Upper lobe of left lung (tissue), 6 donors: ENCODE data around the gene ST3GAL3. TPM values are rescaled to one million over a fixed set of nuclear protein-coding genes. Genes with fewer than 3 reads are reported as not detected.
A peak's percentile ranks its signal among the peaks of the same experiment; 100 is the strongest.
"Not testable (repeated sequence)": the region's sequence is repeated elsewhere in the genome, so short reads cannot be mapped to it uniquely, and the experiment has no call there.

Experiments
- ATAC-seq, 2 donors: fragments of 200-7000 bp; cut with Tn5 transposase; one replicate each; pipeline ENCODE4 v1.9.1; 2022; ENCODE audit warnings: mild to moderate bottlenecking in 2 of 2, moderate library complexity in 2 of 2; ENCODE audit not compliant: low FRiP score in 2 of 2
- DNase-seq, 2 donors: peaks; one replicate each; pipeline ENCODE4 v3.0.0-alpha.2; 2019 to 2020
- H3K27ac ChIP-seq, 4 donors: fragments of 200-600 bp; sonication (generic); one replicate each; pipeline ENCODE4 v1.5.1; 2016 to 2019
- H3K27me3 ChIP-seq, 4 donors: fragments of 200-600 bp; sonication (generic); one replicate each; pipeline ENCODE4 v1.5.1; 2017 to 2019
- H3K36me3 ChIP-seq, 4 donors: fragments of 200-600 bp; sonication (generic); one replicate each; pipeline ENCODE4 v1.5.1; 2016 to 2019
- H3K4me1 ChIP-seq, 4 donors: fragments of 200-600 bp; sonication (generic); one replicate each; pipeline ENCODE4 v1.5.1; 2018 to 2019
- H3K4me3 ChIP-seq, 4 donors: fragments of 200-600 bp; sonication (generic); one replicate each; pipeline ENCODE4 v1.5.1; 2017 to 2019; ENCODE audit warnings: mild to moderate bottlenecking in 2 of 4, moderate library complexity in 1 of 4
- H3K9me3 ChIP-seq, 4 donors: fragments of 200-600 bp; sonication (generic); one replicate each; pipeline ENCODE4 v1.5.1; 2018 to 2019
- CTCF ChIP-seq, 6 experiments: fragments of 450-650 bp in 4 of 6; fragments of 200-600 bp in 2 of 6; sonication (generic) in 2 of 6; IDR thresholded peaks; one replicate each; pipeline ENCODE4 v1.5.1; 2016 to 2019; ENCODE audit warnings: antibody characterized with exemption in 6 of 6
- EP300 ChIP-seq, 4 donors: sonication (generic); formaldehyde crosslinking; IDR thresholded peaks; one replicate each; pipeline ENCODE4 v1.5.1; 2017; ENCODE audit warnings: antibody characterized with exemption in 4 of 4, control low read depth in 2 of 4
- POLR2A ChIP-seq, 4 donors: fragments of 450-650 bp; IDR thresholded peaks; one replicate each; pipeline ENCODE4 v1.5.1; 2016 to 2017; ENCODE audit warnings: antibody characterized with exemption in 4 of 4, mild to moderate bottlenecking in 2 of 4
- POLR2AphosphoS5 ChIP-seq, 2 donors: sonication (generic); formaldehyde crosslinking; IDR thresholded peaks; one replicate each; pipeline ENCODE4 v1.5.1; 2017; ENCODE audit warnings: antibody characterized with exemption in 2 of 2
- WGBS, 2 donors: methylation state at CpG; one replicate each; pipeline ENCODE4 v1.1.5; 2017 to 2018; 5-methylcytosine and 5-hydroxymethylcytosine counted together
- total RNA-seq, 6 donors: library from RNA; depleted of rRNA in 4 of 6; stranded (reverse); fragments of >200 nt in 4 of 6; gene quantifications; one replicate each; pipeline versions ENCODE4 v1.1.0 to v1.2.1, GENCODE V29; 2016 to 2021
- donor health status: DM: no; HTN: no; CAD: no; lungs with moderate emphysema.
- donor health status: DM: no; HTN: yes; CAD: no; lungs with severe emphysema.

Gene ST3GAL3
- total RNA-seq, 6 donors from 2014 or later = 14.4 to 46.1 (median 19.2) TPM

GRCh38 chr1:43770111-43770510, 62.8 kb downstream of the ST3GAL3 start:
- Histone ChIP-seq H3K4me3 (no peak overlapping the region), H3K27ac (no peak overlapping the region), H3K4me1 (peaks cover 0 to 11% (median 4%) of the 10 kb centered on the region in 4 donors), H3K9me3 (no peaks in the 10 kb centered on the region), H3K27me3 (no peaks in the 10 kb centered on the region), H3K36me3 (no peaks in the 10 kb centered on the region)
- DNase-seq = no peak
- TF ChIP-seq POLR2A (IDR thresholded peaks at IDR 0.05) (no peak), POLR2AphosphoS5 (IDR thresholded peaks at IDR 0.05) (no peak), CTCF (IDR thresholded peaks at IDR 0.05) (no peak), EP300 (IDR thresholded peaks at IDR 0.05) (no peak)
- 67 to 68% methylated on average over 2 of the region's 2 CpGs for WGBS, 2 donors
- no peak for ATAC-seq

GRCh38 chr1:43772978-43773377, 65.6 kb downstream of the ST3GAL3 start:
- Histone ChIP-seq H3K9me3 (no peaks in the 10 kb centered on the region), H3K27ac (no peak overlapping the region), H3K4me1 (no peaks in the 10 kb centered on the region), H3K27me3 (no peaks in the 10 kb centered on the region), H3K36me3 (no peaks in the 10 kb centered on the region), H3K4me3 (no peak overlapping the region)
- DNase-seq (no peak), ATAC-seq (no peak)
- 90 to 94% methylated on average over 5 of the region's 5 CpGs for WGBS, 2 donors
- no peak for TF ChIP-seq POLR2A (IDR thresholded peaks at IDR 0.05)
- no peak for TF ChIP-seq POLR2AphosphoS5 (IDR thresholded peaks at IDR 0.05)
- TF ChIP-seq EP300 (IDR thresholded peaks at IDR 0.05) = no peak
- no peak for TF ChIP-seq CTCF (IDR thresholded peaks at IDR 0.05)

GRCh38 chr1:43773821-43774220, 66.5 kb downstream of the ST3GAL3 start:
- ATAC-seq (no peak), DNase-seq (no peak)
- TF ChIP-seq POLR2AphosphoS5 (IDR thresholded peaks at IDR 0.05) (no peak), POLR2A (IDR thresholded peaks at IDR 0.05) (no peak), CTCF (IDR thresholded peaks at IDR 0.05) (no peak), EP300 (IDR thresholded peaks at IDR 0.05) (no peak)
- no peak overlapping the region for H3K27ac ChIP-seq
- H3K4me1 ChIP-seq = no peaks in the 10 kb centered on the region
- H3K9me3 ChIP-seq = no peaks in the 10 kb centered on the region
- H3K36me3 ChIP-seq = no peaks in the 10 kb centered on the region
- H3K4me3 ChIP-seq = no peak overlapping the region
- H3K27me3 ChIP-seq = no peaks in the 10 kb centered on the region

GRCh38 chr1:43774359-43774758, 67.0 kb downstream of the ST3GAL3 start:
- no peaks in the 10 kb centered on the region for H3K9me3 ChIP-seq
- no peak overlapping the region for H3K27ac ChIP-seq
- H3K27me3 ChIP-seq = no peaks in the 10 kb centered on the region
- H3K36me3 ChIP-seq = no peaks in the 10 kb centered on the region
- ATAC-seq = peak in 1 of 2 donors; percentile 51
- H3K4me3 ChIP-seq = no peak overlapping the region
- DNase-seq = no peak
- WGBS, 2 donors = 86 to 88% methylated on average over 2 of the region's 2 CpGs
- TF ChIP-seq POLR2A (IDR thresholded peaks at IDR 0.05) = no peak
- TF ChIP-seq CTCF (IDR thresholded peaks at IDR 0.05) = no peak
- TF ChIP-seq EP300 (IDR thresholded peaks at IDR 0.05) = no peak
- TF ChIP-seq POLR2AphosphoS5 (IDR thresholded peaks at IDR 0.05) = no peak
- no peaks in the 10 kb centered on the region for H3K4me1 ChIP-seq

GRCh38 chr1:43776043-43776761, 68.9 kb downstream of the ST3GAL3 start:
- H3K27me3 ChIP-seq = no peaks in the 10 kb centered on the region
- TF ChIP-seq POLR2A (IDR thresholded peaks at IDR 0.05) (no peak), CTCF (IDR thresholded peaks at IDR 0.05) (no peak), EP300 (IDR thresholded peaks at IDR 0.05) (no peak), POLR2AphosphoS5 (IDR thresholded peaks at IDR 0.05) (no peak)
- no peak overlapping the region for H3K4me3 ChIP-seq
- H3K27ac ChIP-seq = no peak overlapping the region
- DNase-seq (no peak), ATAC-seq (no peak)
- H3K4me1 ChIP-seq = no peaks in the 10 kb centered on the region
- no peaks in the 10 kb centered on the region for H3K36me3 ChIP-seq
- WGBS, 2 donors = 85 to 97% methylated on average over 4 of the region's 4 CpGs
- H3K9me3 ChIP-seq = peaks cover 0 to 5% (median 0%) of the 10 kb centered on the region in 4 donors

GRCh38 chr1:43777916-43778315, 70.6 kb downstream of the ST3GAL3 start:
- 91 to 98% methylated on average over 3 of the region's 3 CpGs for WGBS, 2 donors

More at GRCh38 chr1:43777916-43778315, 70.6 kb downstream of the ST3GAL3 start:
- H3K4me1 ChIP-seq, H3K27me3 ChIP-seq, H3K36me3 ChIP-seq, ATAC-seq, H3K4me3 ChIP-seq, DNase-seq, H3K9me3 ChIP-seq, H3K27ac ChIP-seq: not testable (repeated sequence)
